ENCODE measurements around the gene KDM5A.
"Not testable (repeated sequence)": the region's sequence is repeated elsewhere in the genome, so short reads cannot be mapped to it uniquely, and the experiment has no call there.

KDM5A gene

DNA sequence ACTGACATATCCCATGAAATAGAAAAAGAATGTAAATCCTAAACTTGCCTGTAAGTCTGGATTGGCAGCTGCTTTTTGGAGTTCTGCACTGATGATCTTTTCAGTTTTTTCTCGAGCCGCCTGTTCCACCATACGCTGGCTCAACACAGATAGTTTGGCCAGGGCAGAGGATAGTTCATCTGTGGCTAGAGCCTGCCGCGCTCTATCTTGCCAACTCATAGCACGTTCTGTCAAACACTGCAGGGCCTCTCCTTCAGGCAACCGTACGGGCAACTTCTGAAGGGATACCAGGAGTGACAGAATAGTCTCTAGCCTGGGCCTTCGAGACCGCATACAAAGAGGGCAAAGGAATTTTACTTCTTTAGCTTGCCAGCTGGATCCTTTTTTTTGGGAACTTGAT, 81.7 kb downstream of the KDM5A start:
- TF ChIP-seq, protein P1, sequence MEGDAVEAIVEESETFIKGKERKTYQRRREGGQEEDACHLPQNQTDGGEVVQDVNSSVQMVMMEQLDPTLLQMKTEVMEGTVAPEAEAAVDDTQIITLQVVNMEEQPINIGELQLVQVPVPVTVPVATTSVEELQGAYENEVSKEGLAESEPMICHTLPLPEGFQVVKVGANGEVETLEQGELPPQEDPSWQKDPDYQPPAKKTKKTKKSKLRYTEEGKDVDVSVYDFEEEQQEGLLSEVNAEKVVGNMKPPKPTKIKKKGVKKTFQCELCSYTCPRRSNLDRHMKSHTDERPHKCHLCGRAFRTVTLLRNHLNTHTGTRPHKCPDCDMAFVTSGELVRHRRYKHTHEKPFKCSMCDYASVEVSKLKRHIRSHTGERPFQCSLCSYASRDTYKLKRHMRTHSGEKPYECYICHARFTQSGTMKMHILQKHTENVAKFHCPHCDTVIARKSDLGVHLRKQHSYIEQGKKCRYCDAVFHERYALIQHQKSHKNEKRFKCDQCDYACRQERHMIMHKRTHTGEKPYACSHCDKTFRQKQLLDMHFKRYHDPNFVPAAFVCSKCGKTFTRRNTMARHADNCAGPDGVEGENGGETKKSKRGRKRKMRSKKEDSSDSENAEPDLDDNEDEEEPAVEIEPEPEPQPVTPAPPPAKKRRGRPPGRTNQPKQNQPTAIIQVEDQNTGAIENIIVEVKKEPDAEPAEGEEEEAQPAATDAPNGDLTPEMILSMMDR (IDR thresholded peaks at IDR 0.05; ENCODE audit: insufficient read depth, low read length, poor library complexity, severe bottlenecking), result no peak
- H3K36me3 ChIP-seq (ENCODE audit: low read length), result peaks cover 64% of the 10 kb centered on the region
- no peak overlapping the region for H2AFZ ChIP-seq (ENCODE audit: low read depth, low read length, severe bottlenecking)

DNA sequence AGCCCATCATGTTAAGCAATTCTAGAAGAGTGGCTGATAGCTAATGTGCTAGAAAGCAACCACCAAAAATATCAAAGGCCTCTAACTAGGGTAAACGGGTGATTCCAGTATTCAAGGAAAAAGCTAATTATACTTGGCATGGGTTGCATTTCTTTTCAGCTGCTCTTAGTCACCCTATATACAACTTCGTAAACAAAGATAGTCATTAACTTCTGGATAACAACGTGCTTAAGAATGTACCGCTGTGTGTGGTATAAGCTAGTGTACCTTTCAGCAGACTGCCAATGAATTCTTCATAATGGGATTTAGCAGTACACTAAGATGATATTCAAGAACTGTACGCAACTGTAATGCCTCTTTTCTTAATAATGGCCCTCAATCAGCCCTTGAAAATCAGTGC, 84.3 kb downstream of the KDM5A start:
- no peak overlapping the region for H3K9ac ChIP-seq (ENCODE audit: low read length)
- no peaks in the 10 kb centered on the region; the same call in 1 of the 2 replicates for H3K79me2 ChIP-seq (ENCODE audit: insufficient read depth, low read length)
- no peak overlapping the region for H3K4me3 ChIP-seq (ENCODE audit: insufficient read depth, low read length, poor library complexity, severe bottlenecking)
- no peak overlapping the region for H3K4me2 ChIP-seq (ENCODE audit: low read depth, low read length, poor library complexity, severe bottlenecking)
- peaks cover 49% of the 10 kb centered on the region for H3K36me3 ChIP-seq (ENCODE audit: low read length)
- no peaks in the 10 kb centered on the region for H3K9me2 ChIP-seq (replicated peaks; ENCODE audit: insufficient read depth, low read length)
- H3K27ac ChIP-seq (ENCODE audit: low read depth, low read length), result no peak overlapping the region
- no peak overlapping the region for H2AFZ ChIP-seq (ENCODE audit: low read depth, low read length, severe bottlenecking)
- H3K9me3 ChIP-seq (ENCODE audit: insufficient read depth, low read length), result no peaks in the 10 kb centered on the region
- no peaks in the 10 kb centered on the region for H3K27me3 ChIP-seq (ENCODE audit: low read length)
- TF ChIP-seq EZH2phosphoT487 (conservative IDR thresholded peaks at IDR 0.05; ENCODE audit: low read length), result no peak
- TF ChIP-seq, protein P1 (IDR thresholded peaks at IDR 0.05; ENCODE audit: insufficient read depth, low read length, poor library complexity, severe bottlenecking), result no peak
- H3F3A ChIP-seq (ENCODE audit: insufficient read depth), result no peaks in the 10 kb centered on the region
- H4K20me1 ChIP-seq (ENCODE audit: low read depth, low read length), result no peaks in the 10 kb centered on the region

More for the DNA sequence above, 81.7 kb downstream of the KDM5A start:
- Histone ChIP-seq H3K4me3 (ENCODE audit: insufficient read depth, low read length, poor library complexity, severe bottlenecking) (no peak overlapping the region), H3K79me2 (ENCODE audit: insufficient read depth, low read length) (no peaks in the 10 kb centered on the region; the same call in 1 of the 2 replicates), H3K9me2 (replicated peaks; ENCODE audit: insufficient read depth, low read length) (no peaks in the 10 kb centered on the region), H3F3A (ENCODE audit: insufficient read depth) (no peaks in the 10 kb centered on the region), H3K27me3 (ENCODE audit: low read length) (no peaks in the 10 kb centered on the region), H3K9me3 (ENCODE audit: insufficient read depth, low read length) (no peaks in the 10 kb centered on the region), H3K9ac (ENCODE audit: low read length) (no peak overlapping the region), H4K20me1 (ENCODE audit: low read depth, low read length) (no peaks in the 10 kb centered on the region), H3K4me2 (ENCODE audit: low read depth, low read length, poor library complexity, severe bottlenecking) (no peak overlapping the region), H3K27ac (ENCODE audit: low read depth, low read length) (no peak overlapping the region)

- not testable (repeated sequence) for H3F3A ChIP-seq (ENCODE audit: insufficient read depth); H3K4me2 ChIP-seq (ENCODE audit: low read depth, low read length, poor library complexity, severe bottlenecking); H4K20me1 ChIP-seq (ENCODE audit: low read depth, low read length); H3K9me2 ChIP-seq (replicated peaks; ENCODE audit: insufficient read depth, low read length); H3K9ac ChIP-seq (ENCODE audit: low read length); H3K79me2 ChIP-seq (ENCODE audit: insufficient read depth, low read length); H3K4me3 ChIP-seq (ENCODE audit: insufficient read depth, low read length, poor library complexity, severe bottlenecking); H3K9me3 ChIP-seq (ENCODE audit: insufficient read depth, low read length); H3K27ac ChIP-seq (ENCODE audit: low read depth, low read length); H2AFZ ChIP-seq (ENCODE audit: low read depth, low read length, severe bottlenecking); H3K27me3 ChIP-seq (ENCODE audit: low read length)
- H3K36me3 ChIP-seq (ENCODE audit: low read length), result peaks cover 32% of the 10 kb centered on the region
Measured at GRCh38 chr12:302766-303165, 86.4 kb downstream of the KDM5A start.

DNA sequence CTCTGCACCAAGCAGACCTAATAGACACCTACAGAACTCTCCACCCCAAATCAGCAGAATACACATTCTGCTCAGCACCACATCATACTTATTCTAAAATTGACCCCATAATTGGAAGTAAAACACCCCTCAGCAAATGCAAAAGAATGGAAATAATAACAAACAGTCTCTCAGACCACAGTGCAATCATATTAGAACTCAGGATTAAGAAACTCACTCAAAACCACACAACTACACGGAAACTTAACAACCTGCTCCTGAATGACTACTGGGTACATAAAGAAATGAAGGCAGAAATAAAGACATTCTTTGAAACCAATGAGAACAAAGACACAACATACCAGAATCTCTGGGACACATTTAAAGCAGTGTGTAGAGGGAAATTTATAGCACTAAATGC, 89.0 kb downstream of the KDM5A start:
- not testable (repeated sequence) for H3K9ac ChIP-seq (ENCODE audit: low read length); H3K27me3 ChIP-seq (ENCODE audit: low read length); H4K20me1 ChIP-seq (ENCODE audit: low read depth, low read length); H3K9me2 ChIP-seq (replicated peaks; ENCODE audit: insufficient read depth, low read length); H3K4me2 ChIP-seq (ENCODE audit: low read depth, low read length, poor library complexity, severe bottlenecking); H3K4me3 ChIP-seq (ENCODE audit: insufficient read depth, low read length, poor library complexity, severe bottlenecking); H3K79me2 ChIP-seq (ENCODE audit: insufficient read depth, low read length); H2AFZ ChIP-seq (ENCODE audit: low read depth, low read length, severe bottlenecking); H3F3A ChIP-seq (ENCODE audit: insufficient read depth); H3K9me3 ChIP-seq (ENCODE audit: insufficient read depth, low read length); H3K27ac ChIP-seq (ENCODE audit: low read depth, low read length)
- H3K36me3 ChIP-seq (ENCODE audit: low read length), result peaks cover 28% of the 10 kb centered on the region

- H3F3A ChIP-seq (ENCODE audit: insufficient read depth); H3K27me3 ChIP-seq (ENCODE audit: low read length); H3K9me3 ChIP-seq (ENCODE audit: insufficient read depth, low read length); H3K9me2 ChIP-seq (replicated peaks; ENCODE audit: insufficient read depth, low read length); H3K9ac ChIP-seq (ENCODE audit: low read length); H3K4me2 ChIP-seq (ENCODE audit: low read depth, low read length, poor library complexity, severe bottlenecking); H4K20me1 ChIP-seq (ENCODE audit: low read depth, low read length); H2AFZ ChIP-seq (ENCODE audit: low read depth, low read length, severe bottlenecking); H3K27ac ChIP-seq (ENCODE audit: low read depth, low read length); H3K4me3 ChIP-seq (ENCODE audit: insufficient read depth, low read length, poor library complexity, severe bottlenecking); H3K79me2 ChIP-seq (ENCODE audit: insufficient read depth, low read length): not testable (repeated sequence)
- H3K36me3 ChIP-seq (ENCODE audit: low read length), result peaks cover 30% of the 10 kb centered on the region
Measured at GRCh38 chr12:299511-299910, 89.6 kb downstream of the KDM5A start.

- H3K4me3 ChIP-seq (ENCODE audit: insufficient read depth, low read length, poor library complexity, severe bottlenecking); H3K4me2 ChIP-seq (ENCODE audit: low read depth, low read length, poor library complexity, severe bottlenecking); H3K27me3 ChIP-seq (ENCODE audit: low read length); H2AFZ ChIP-seq (ENCODE audit: low read depth, low read length, severe bottlenecking); H3K9me3 ChIP-seq (ENCODE audit: insufficient read depth, low read length); H3K9me2 ChIP-seq (replicated peaks; ENCODE audit: insufficient read depth, low read length); H3K27ac ChIP-seq (ENCODE audit: low read depth, low read length); H3F3A ChIP-seq (ENCODE audit: insufficient read depth); H3K79me2 ChIP-seq (ENCODE audit: insufficient read depth, low read length); H4K20me1 ChIP-seq (ENCODE audit: low read depth, low read length); H3K9ac ChIP-seq (ENCODE audit: low read length): not testable (repeated sequence)
- peaks cover 29% of the 10 kb centered on the region for H3K36me3 ChIP-seq (ENCODE audit: low read length)
Measured at GRCh38 chr12:298059-298458, 91.1 kb downstream of the KDM5A start.

Measured in SU-DHL-6 (cell line).